CD4-positive, alpha-beta T cell treated with Interleukin-15 for 4 hours (primary cell): ENCODE data around the gene DLG2.
"Not testable (repeated sequence)": the region's sequence is repeated elsewhere in the genome, so short reads cannot be mapped to it uniquely, and the experiment has no call there.

ENCODE experiments used
- DNase-seq: peaks from one replicate; pipeline ENCODE4 v3.0.0-alpha.2; 2020; ENCODE audit warnings: low spot score

DLG2 gene

DNA sequence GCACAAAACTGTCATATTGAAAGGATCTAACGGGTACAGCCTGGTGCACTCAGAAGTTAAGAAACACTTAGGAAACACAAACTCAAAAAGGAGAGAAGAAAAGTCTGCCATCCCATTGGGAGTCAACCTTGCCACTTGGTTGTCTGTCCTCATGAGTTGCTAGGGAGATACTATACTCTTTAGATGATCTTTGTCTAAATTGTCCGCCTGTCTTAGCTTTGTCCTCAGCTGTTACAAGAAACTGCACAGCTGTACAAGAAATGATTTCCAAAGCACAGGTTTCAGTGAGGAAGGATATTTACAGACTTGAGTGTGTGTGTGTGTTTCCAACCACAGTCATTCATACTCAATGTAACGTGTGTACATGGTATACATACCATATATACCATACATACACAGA lies 2171.8 kb downstream of the DLG2 start:
- no peak for DNase-seq

DNA sequence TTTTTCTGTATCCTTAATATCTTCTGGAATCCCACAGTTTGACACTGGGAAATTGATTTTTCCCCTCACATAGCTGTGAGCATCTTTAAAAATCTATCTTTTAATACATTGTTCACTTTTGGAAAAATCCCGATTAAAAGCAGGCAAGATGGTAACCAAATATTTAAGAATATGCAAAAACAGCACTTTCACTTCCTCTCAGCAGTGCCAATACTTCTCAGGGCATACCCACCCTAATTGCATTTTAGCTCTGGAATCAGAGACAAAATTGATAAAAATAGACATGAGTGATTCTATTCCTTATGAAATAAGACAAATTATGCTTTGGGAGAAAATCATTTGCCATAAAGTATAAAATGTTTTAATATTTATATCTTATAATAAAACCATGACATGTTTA lies 2172.5 kb downstream of the DLG2 start:
- DNase-seq, result no peak

DNA sequence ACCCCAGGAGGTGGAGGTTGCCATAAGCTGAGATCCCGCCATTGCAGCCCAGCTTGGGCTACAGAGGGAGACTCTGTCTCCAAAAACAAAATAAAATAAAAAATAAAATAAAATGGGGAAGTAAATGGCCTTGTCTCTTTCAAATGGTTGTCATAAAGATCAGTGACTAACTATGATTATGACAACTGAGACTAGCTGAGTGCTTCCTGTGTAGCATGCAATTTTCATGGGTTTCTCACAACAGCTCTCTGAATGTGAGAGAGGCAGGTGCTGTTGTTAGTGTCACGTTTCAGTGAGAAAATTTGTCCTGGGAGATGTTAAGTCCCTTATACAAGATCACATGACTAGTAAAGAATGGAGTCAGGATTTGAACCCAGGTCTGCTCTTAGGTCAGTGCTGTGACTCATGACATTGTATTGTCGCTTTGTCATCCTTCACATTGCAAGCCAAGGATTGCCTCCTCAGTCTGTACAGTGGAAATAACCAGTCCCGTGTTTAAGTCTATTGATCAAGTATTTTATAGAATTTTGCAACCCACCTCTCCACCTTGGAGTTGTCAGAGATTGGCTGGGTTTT lies 2177.7 kb downstream of the DLG2 start:
- no peak for DNase-seq

GRCh38 chr11:83448686-83449085 lies 2178.5 kb downstream of the DLG2 start:
- no peak for DNase-seq

GRCh38 chr11:83443880-83444279 lies 2183.3 kb downstream of the DLG2 start:
- DNase-seq, result not testable (repeated sequence)

GRCh38 chr11:83441601-83442000 lies 2185.5 kb downstream of the DLG2 start:
- DNase-seq, result no peak

- DNase-seq, result no peak
Measured at GRCh38 chr11:83441171-83441570, 2186.0 kb downstream of the DLG2 start.

DNA sequence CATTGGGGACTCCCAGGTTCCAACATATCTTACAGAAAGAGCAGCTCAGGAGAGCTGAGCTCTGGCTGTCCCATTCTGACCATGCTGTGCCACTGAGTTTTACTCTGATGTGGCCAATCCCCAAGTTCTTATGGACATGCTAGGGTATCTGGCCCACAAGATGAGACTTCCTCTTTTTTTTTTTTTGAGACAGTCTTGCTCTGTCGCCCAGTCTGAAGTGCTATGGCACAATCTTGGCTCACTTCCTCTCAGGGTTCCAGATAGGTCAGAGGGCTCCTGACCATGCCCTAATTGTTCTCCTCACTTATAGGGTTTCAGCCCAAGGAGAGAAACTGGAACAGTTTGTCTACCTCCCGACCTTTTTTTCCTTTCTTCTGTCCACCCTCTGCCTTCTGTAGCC lies 2188.7 kb downstream of the DLG2 start:
- DNase-seq, result no peak

DNA sequence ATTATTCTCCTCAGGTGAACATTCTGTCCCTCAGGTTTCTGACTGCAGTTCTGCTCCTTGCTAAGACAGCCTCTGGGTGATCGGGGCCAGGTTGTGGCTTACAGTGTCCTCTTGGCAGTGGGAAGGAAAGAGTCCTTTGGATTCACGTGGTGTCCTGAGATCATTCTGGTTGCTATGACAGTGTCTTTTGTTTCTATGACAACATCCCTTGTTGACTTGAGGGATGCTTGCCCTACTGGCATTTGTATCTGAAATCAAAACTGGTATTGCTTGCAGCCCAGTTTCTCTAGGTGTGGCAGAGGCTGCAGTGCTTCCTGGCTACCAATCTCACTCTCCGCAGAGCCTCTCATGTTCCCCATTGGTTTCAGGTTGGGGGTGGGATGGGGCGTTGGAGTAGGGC lies 2189.2 kb downstream of the DLG2 start:
- no peak for DNase-seq

DNA sequence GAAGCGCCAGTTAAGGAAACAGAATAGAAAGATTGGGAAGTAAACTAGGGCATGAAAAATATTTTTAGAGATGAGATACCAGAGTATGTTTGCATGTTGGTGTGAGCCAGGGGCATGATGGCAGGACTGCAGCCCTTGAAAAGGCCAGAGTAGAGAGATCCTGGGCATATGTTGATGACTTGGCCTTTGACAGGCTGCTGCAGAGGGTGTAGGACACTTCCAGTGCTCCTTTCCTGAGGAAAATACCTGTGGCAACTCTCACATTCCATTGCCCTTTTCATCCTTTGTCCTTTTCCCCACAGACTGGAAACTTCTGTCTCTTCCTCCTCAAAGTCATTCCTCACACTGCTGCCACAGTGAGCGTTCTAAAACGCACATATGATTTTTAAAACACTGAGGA lies 2190.3 kb downstream of the DLG2 start:
- no peak for DNase-seq

- DNase-seq, result not testable (repeated sequence)
Measured at GRCh38 chr11:83434812-83435211, 2192.3 kb downstream of the DLG2 start.

- no peak for DNase-seq
Measured at GRCh38 chr11:83427943-83428342, 2199.2 kb downstream of the DLG2 start.

GRCh38 chr11:83427501-83427900 lies 2199.6 kb downstream of the DLG2 start:
- no peak for DNase-seq

- no peak for DNase-seq
Measured at GRCh38 chr11:83425137-83425466, 2202.0 kb downstream of the DLG2 start.

DNA sequence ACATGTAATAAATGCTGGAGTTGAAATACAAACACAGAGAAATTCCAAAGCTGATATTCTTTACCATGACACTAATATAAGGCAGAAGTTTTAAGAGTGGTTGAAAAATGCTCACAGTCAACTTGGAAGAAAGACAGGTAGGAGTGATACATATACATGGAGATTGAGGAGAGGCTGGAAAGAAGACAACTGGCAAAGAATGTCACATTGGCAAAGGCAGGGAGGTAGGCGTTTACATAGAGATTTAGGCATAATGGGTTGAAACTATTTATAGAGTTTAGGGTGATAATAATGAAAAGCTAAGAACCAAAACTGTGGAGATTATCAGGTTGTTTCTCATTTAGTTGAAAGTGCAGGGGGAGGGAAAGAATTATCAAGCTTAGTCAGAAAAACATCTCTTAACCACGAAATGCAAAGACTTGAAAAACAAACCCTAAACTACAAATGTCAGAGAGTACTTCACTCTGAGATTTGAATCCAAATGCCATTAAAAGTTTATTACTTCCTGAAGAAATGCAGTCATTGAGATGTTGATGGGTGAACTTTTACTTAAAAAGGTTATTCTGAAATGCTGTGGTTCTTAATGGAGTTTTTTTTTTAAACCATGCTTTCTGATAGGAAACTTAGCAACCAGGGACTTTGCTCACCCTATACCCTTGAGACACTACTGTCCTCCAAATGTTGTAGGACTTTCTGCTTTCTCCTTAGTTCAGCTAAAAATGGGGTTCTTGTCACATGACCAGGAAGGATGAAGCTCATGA lies 2202.6 kb downstream of the DLG2 start:
- no peak for DNase-seq

GRCh38 chr11:83422641-83423040 lies 2204.5 kb downstream of the DLG2 start:
- not testable (repeated sequence) for DNase-seq

- no peak for DNase-seq
Measured at GRCh38 chr11:83410605-83411565, 2216.3 kb downstream of the DLG2 start.

DNA sequence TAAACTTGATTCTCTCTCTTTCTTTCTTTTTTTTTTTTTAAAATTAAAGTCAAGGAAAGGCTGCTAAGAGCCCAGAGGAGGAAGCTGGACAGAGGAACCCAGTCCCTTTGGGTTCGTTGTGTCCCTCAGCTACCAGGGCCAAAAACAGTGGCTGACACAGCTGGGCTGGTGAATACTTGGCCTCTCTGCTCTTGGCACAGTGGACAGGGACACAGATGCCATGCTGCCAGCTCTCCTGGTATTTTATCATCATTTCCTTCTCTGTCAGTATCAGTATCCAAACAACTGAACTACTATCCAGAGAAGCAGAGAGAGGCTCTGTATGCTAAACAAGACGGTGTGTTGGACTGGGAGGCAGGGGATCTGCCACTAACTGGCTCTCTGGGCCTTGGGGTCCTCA lies 2217.3 kb downstream of the DLG2 start:
- no peak for DNase-seq

DNA sequence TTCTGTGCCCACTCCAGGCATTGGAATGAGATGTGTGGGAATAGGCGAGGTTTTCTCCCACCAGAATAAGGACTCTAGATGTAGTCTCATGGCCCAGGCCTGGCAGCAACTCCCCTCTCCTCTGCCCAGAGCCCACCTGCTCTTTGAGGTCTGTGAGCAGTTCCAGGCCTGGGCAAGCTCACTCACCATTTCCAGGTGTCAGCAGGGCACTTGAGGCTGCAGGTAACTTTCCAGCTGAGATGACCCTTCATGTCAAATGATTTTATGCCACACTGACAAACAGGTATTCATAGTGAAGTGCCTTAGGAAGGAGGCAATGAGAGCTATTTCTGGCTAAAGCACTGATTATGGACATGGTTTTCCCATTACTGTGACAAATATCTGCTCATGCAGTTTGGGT lies 2217.7 kb downstream of the DLG2 start:
- DNase-seq, result no peak

GRCh38 chr11:83408946-83409345 lies 2218.2 kb downstream of the DLG2 start:
- DNase-seq, result no peak
